GM19238 (cell line): ENCODE data around the gene USP4.
"Not testable (repeated sequence)": the region's sequence is repeated elsewhere in the genome, so short reads cannot be mapped to it uniquely, and the experiment has no call there.

Experiments used
- DNase-seq: peaks from one replicate; pipeline ENCODE4 v3.0.0; 2011; ENCODE audit warnings: low spot score; ENCODE audit not compliant: insufficient read length

USP4 gene

GRCh38 chr3:49339941-49340800 is at the start of gene USP4:
Gene USP4 (minus strand): TSS chr3:49340053. CDS start chr3:49340024, 29 bp downstream.
- DNase-seq, result peak; percentile 83

- DNase-seq, result no peak
Observed at GRCh38 chr3:49389297-49389696, 49.4 kb upstream of the USP4 start.

- no peak for DNase-seq
Observed at GRCh38 chr3:49388289-49388820, 48.5 kb upstream of the USP4 start.

GRCh38 chr3:49387721-49388120 is 47.9 kb upstream of the USP4 start:
- no peak for DNase-seq

GRCh38 chr3:49386056-49386756 is 46.4 kb upstream of the USP4 start:
- no peak for DNase-seq

- DNase-seq, result no peak
Observed at GRCh38 chr3:49385617-49386016, 45.8 kb upstream of the USP4 start.

- DNase-seq, result no peak
Observed at GRCh38 chr3:49383387-49383786, 43.5 kb upstream of the USP4 start.

GRCh38 chr3:49378249-49378895 is 38.5 kb upstream of the USP4 start:
- no peak for DNase-seq

GRCh38 chr3:49377483-49377882 is 37.6 kb upstream of the USP4 start:
- no peak for DNase-seq

GRCh38 chr3:49371946-49372345 is 32.1 kb upstream of the USP4 start:
- DNase-seq, result no peak

- DNase-seq, result no peak
Observed at GRCh38 chr3:49370585-49371290, 30.9 kb upstream of the USP4 start.

- no peak for DNase-seq
Observed at GRCh38 chr3:49362561-49362960, 22.7 kb upstream of the USP4 start.

GRCh38 chr3:49359623-49360022 is 19.8 kb upstream of the USP4 start:
- DNase-seq, result no peak

GRCh38 chr3:49358884-49359225 is 19.0 kb upstream of the USP4 start:
- no peak for DNase-seq

- DNase-seq, result peak; percentile 81
Observed at GRCh38 chr3:49358217-49358883, 18.5 kb upstream of the USP4 start, which contains the start of gene GPX1. Gene GPX1 (minus strand): TSS chr3:49358353. CDS start chr3:49358278, 75 bp downstream.

GRCh38 chr3:49357443-49358216 is 17.8 kb upstream of the USP4 start:
- not testable (repeated sequence) for DNase-seq

GRCh38 chr3:49357095-49357442 is 17.2 kb upstream of the USP4 start:
- not testable (repeated sequence) for DNase-seq

- no peak for DNase-seq
Observed at GRCh38 chr3:49352890-49353421, 13.1 kb upstream of the USP4 start.

GRCh38 chr3:49352281-49352680 is 12.4 kb upstream of the USP4 start:
- DNase-seq, result no peak

GRCh38 chr3:49351521-49352011 is 11.7 kb upstream of the USP4 start:
- no peak for DNase-seq
